ENCODE data around the gene SLC2A3. TPM values are rescaled to one million over a fixed set of nuclear protein-coding genes. Genes with fewer than 3 reads are reported as not detected.
"Not testable (repeated sequence)": the region's sequence is repeated elsewhere in the genome, so short reads cannot be mapped to it uniquely, and the experiment has no call there.

Gene SLC2A3
- total and polyA plus RNA-seq, 4 experiments from 2014 or later, result 100 to 275 (median 157) TPM

DNA sequence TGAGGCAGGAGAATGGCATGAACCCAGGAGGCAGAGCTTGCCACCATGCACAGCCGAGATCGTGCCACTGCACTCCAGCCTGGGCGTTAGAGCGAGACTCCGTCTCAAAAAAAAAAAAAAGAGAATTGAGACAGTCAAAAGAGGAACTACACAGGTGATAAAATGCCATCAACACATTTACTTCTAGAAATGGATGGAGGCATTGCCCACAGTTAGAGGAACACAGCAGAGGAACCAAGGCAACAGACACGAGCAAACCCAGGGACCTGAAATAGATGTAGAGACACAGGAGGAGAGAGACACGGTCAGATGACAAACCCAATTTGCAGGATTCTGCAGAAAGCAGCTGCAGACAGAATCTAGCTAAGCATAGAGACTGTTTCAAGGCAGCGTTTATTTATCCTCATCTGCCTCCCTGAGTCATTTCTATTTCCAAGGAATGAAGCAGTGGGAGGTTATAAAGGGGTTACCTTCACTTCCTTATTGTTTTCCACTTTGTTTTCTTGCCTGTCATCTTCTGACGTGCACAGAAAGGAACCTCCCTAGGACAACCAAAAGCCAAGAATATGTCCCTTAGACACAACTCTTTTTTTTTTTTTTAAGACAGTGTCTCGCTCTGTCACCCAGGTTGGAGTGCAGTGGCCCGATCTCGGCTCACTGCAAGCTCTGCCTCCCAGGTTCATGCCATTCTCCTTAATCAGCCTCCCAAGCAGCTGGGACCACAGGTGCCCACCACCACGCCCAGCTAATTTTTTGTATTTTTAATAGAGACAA, 41.6 kb upstream of the SLC2A3 start:
- POLR2A ChIA-PET (ENCODE audit: partially characterized antibody); DNase-seq: not testable (repeated sequence)

DNA sequence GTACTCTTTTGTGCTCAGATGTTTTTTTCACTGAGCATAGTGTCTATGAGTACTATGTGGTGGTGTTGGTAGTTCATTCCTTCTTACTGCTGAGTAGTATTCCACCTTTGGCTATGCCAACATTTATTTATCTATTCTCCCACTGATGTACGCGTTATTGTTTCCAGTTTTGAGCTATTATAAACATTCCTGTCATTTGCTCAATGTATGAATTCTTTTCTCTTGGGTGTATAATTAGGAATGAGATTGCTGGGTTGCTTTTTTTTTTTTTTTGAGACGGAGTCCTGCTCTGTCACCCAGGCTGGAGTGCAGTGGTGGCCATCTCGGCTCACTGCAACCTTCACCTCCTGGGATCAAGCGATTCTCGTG, 37.5 kb upstream of the SLC2A3 start:
- Histone ChIP-seq H3K36me3 (ENCODE audit: insufficient read depth, low read length) (no peaks in the 10 kb centered on the region), H3K9me3 (ENCODE audit: control insufficient read depth in 1 of 2, low read length in 2 of 2) (no peaks in the 10 kb centered on the region), H3K27me3 (ENCODE audit: insufficient read depth, low read length) (no peaks in the 10 kb centered on the region), H3K4me1 (ENCODE audit: insufficient read depth, low read length) (peaks cover 34% of the 10 kb centered on the region), H3K27ac (ENCODE audit: low read depth, low read length) (no peak overlapping the region), H3K4me3 (ENCODE audit: low read length in 2 of 2) (no peak overlapping the region)
- Mint-ChIP-seq H3K27me3 (peaks cover 0 to 3% of the 10 kb centered on the region in 2 donors), H3K9me3 (peaks cover 0 to 6% (median 0%) of the 10 kb centered on the region in 8 donors), H3K36me3 (peaks cover 0 to 4% of the 10 kb centered on the region in 2 donors), H3K27ac (peak overlapping the region; percentile 49 to 97 (median 89)), H3K4me1 (peaks cover 15 to 34% (median 25%) of the 10 kb centered on the region in 4 donors), H3K4me3 (peak overlapping the region in 7 of 8 donors; percentile 13 to 69 (median 46))
- POLR2A ChIA-PET (ENCODE audit: partially characterized antibody), result interaction anchor here (0.6 to 7.2 kb wide), 3 partner anchors 10 to 83 kb away, joined by 3 to 158 read pairs (median 3); partner anchors contain the start of gene SLC2A3
- DNase-seq, result no peak
- CTCF ChIA-PET (ENCODE audit: partially characterized antibody), result interaction anchor here (0.6 to 3.0 kb wide), 6 partner anchors 12 to 54 kb away, joined by 3 to 11 read pairs (median 6); partner anchors contain the start of gene SLC2A3
- intact Hi-C loops (cut with micrococcal nuclease), result no loop called here

More for the DNA sequence above, 41.6 kb upstream of the SLC2A3 start:
- H3K27me3 Mint-ChIP-seq; H3K27ac Mint-ChIP-seq; H3K4me3 Mint-ChIP-seq; intact Hi-C loops (cut with micrococcal nuclease); H3K4me1 ChIP-seq (ENCODE audit: insufficient read depth, low read length); H3K4me3 ChIP-seq (ENCODE audit: low read length in 2 of 2); H3K36me3 Mint-ChIP-seq; H3K27ac ChIP-seq (ENCODE audit: low read depth, low read length); H3K36me3 ChIP-seq (ENCODE audit: insufficient read depth, low read length); H3K27me3 ChIP-seq (ENCODE audit: insufficient read depth, low read length); H3K9me3 ChIP-seq (ENCODE audit: control insufficient read depth in 1 of 2, low read length in 2 of 2); CTCF ChIA-PET (ENCODE audit: partially characterized antibody); H3K9me3 Mint-ChIP-seq: not testable (repeated sequence)
- peaks cover 7 to 15% (median 9%) of the 10 kb centered on the region in 4 donors for H3K4me1 Mint-ChIP-seq

- ChIA-PET CTCF (ENCODE audit: partially characterized antibody) (interaction anchor here (0.6 to 3.0 kb wide), 6 partner anchors 12 to 54 kb away, joined by 3 to 11 read pairs (median 6); partner anchors contain the start of gene SLC2A3), POLR2A (ENCODE audit: partially characterized antibody) (interaction anchor here (0.6 to 7.2 kb wide), 3 partner anchors 13 to 769 kb away, joined by 3 to 158 read pairs (median 6); partner anchors contain the start of gene SLC2A3)
- Histone ChIP-seq H3K27me3 (ENCODE audit: insufficient read depth, low read length) (no peaks in the 10 kb centered on the region), H3K4me3 (ENCODE audit: low read length in 2 of 2) (no peak overlapping the region), H3K4me1 (ENCODE audit: insufficient read depth, low read length) (peaks cover 34% of the 10 kb centered on the region), H3K9me3 (ENCODE audit: control insufficient read depth in 1 of 2, low read length in 2 of 2) (no peaks in the 10 kb centered on the region), H3K27ac (ENCODE audit: low read depth, low read length) (peak overlapping the region; percentile 38), H3K36me3 (ENCODE audit: insufficient read depth, low read length) (no peaks in the 10 kb centered on the region)
- Mint-ChIP-seq H3K4me1 (peaks cover 15 to 29% (median 23%) of the 10 kb centered on the region in 4 donors), H3K27me3 (peaks cover 0 to 3% of the 10 kb centered on the region in 2 donors), H3K4me3 (peak overlapping the region; percentile 49 to 84 (median 74)), H3K36me3 (peaks cover 0 to 4% of the 10 kb centered on the region in 2 donors), H3K9me3 (peaks cover 0 to 6% (median 0%) of the 10 kb centered on the region in 8 donors), H3K27ac (peak overlapping the region; percentile 82 to 97 (median 92))
- no peak for DNase-seq
- intact Hi-C loops (cut with micrococcal nuclease), result no loop called here
Measured at GRCh38 chr12:7972734-7973456, 36.9 kb upstream of the SLC2A3 start.

DNA sequence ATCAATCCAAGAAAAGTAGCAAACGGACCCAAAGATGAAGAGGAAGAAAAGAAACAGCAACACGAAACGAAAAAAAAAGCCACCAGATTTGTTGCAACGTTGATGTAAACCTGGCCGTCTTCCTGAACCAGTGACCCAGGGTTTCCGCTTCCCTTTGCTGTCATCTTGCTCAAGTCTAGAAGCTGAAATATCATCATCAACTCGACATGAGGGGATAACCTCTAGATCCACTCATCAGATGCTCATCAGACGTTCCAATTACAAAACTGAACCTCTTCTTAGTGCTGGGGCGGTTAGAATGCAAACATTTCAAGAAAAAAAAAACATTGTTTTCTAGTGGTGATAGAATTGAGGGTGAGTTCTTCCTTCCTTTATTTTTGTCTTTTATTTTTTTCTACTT, 36.3 kb upstream of the SLC2A3 start:
- peak in 3 of 5 donors; percentile 35 to 37 (median 37) for DNase-seq
- H3K27me3 ChIP-seq (ENCODE audit: insufficient read depth, low read length); H3K27me3 Mint-ChIP-seq; intact Hi-C loops (cut with micrococcal nuclease); H3K9me3 ChIP-seq (ENCODE audit: control insufficient read depth in 1 of 2, low read length in 2 of 2); H3K36me3 ChIP-seq (ENCODE audit: insufficient read depth, low read length); H3K9me3 Mint-ChIP-seq; H3K4me3 ChIP-seq (ENCODE audit: low read length in 2 of 2); H3K36me3 Mint-ChIP-seq: not testable (repeated sequence)
- Histone ChIP-seq H3K27ac (ENCODE audit: low read depth, low read length) (peak overlapping the region; percentile 38), H3K4me1 (ENCODE audit: insufficient read depth, low read length) (peaks cover 34% of the 10 kb centered on the region)
- Mint-ChIP-seq H3K27ac (peak overlapping the region; percentile 82 to 97 (median 92)), H3K4me1 (peaks cover 15 to 29% (median 23%) of the 10 kb centered on the region in 4 donors), H3K4me3 (peak overlapping the region; percentile 37 to 84 (median 74))
- ChIA-PET CTCF (ENCODE audit: partially characterized antibody) (interaction anchor here (1.2 to 3.0 kb wide), 2 partner anchors 12 to 16 kb away, joined by 6 to 10 read pairs; no protein-coding TSS in a partner anchor), POLR2A (ENCODE audit: partially characterized antibody) (interaction anchor here (1.1 to 7.2 kb wide), 5 partner anchors 12 to 106 kb away, joined by 6 to 158 read pairs (median 18); partner anchors contain the start of gene SLC2A3)

GRCh38 chr12:7971765-7972164, 35.8 kb upstream of the SLC2A3 start:
- H3K36me3 ChIP-seq (ENCODE audit: insufficient read depth, low read length); H3K27me3 Mint-ChIP-seq; H3K27me3 ChIP-seq (ENCODE audit: insufficient read depth, low read length); H3K36me3 Mint-ChIP-seq; H3K9me3 ChIP-seq (ENCODE audit: control insufficient read depth in 1 of 2, low read length in 2 of 2); H3K9me3 Mint-ChIP-seq; DNase-seq: not testable (repeated sequence)
- peak overlapping the region; percentile 93 for H3K27ac ChIP-seq (ENCODE audit: low read depth, low read length)
- H3K4me3 ChIP-seq (ENCODE audit: low read length in 2 of 2), result peak overlapping the region; percentile 70 to 83
- CTCF ChIA-PET (ENCODE audit: partially characterized antibody), result interaction anchor here (1.6 to 14.8 kb wide), 4 partner anchors 11 to 37 kb away, joined by 4 to 396 read pairs (median 21); partner anchors contain the start of gene SLC2A3
- H3K4me3 Mint-ChIP-seq, result peak overlapping the region; percentile 82 to 95 (median 90)
- H3K4me1 Mint-ChIP-seq, result peaks cover 15 to 29% (median 24%) of the 10 kb centered on the region in 4 donors
- intact Hi-C loops (cut with micrococcal nuclease), result loop anchor here (1.0 to 2.0 kb wide), 2 partner anchors 35 to 55 kb away; partner anchors contain the start of gene SLC2A3
- POLR2A ChIA-PET (ENCODE audit: partially characterized antibody), result interaction anchor here (1.0 to 7.2 kb wide), 10 partner anchors 12 to 107 kb away, joined by 3 to 158 read pairs (median 20); partner anchors contain the start of genes FOXJ2 and SLC2A3
- H3K27ac Mint-ChIP-seq, result peak overlapping the region; percentile 92 to 100 (median 98)
- peaks cover 34% of the 10 kb centered on the region for H3K4me1 ChIP-seq (ENCODE audit: insufficient read depth, low read length)

GRCh38 chr12:7970475-7971252, 34.7 kb upstream of the SLC2A3 start:
- Mint-ChIP-seq H3K9me3 (peaks cover 0 to 6% (median 0%) of the 10 kb centered on the region in 8 donors), H3K4me3 (peak overlapping the region; percentile 82 to 95 (median 90)), H3K36me3 (peaks cover 0 to 4% of the 10 kb centered on the region in 2 donors), H3K27me3 (peaks cover 0 to 3% of the 10 kb centered on the region in 2 donors), H3K27ac (peak overlapping the region; percentile 92 to 100 (median 98)), H3K4me1 (peaks cover 15 to 29% (median 24%) of the 10 kb centered on the region in 4 donors)
- Histone ChIP-seq H3K27me3 (ENCODE audit: insufficient read depth, low read length) (no peaks in the 10 kb centered on the region), H3K36me3 (ENCODE audit: insufficient read depth, low read length) (no peaks in the 10 kb centered on the region), H3K9me3 (ENCODE audit: control insufficient read depth in 1 of 2, low read length in 2 of 2) (no peaks in the 10 kb centered on the region), H3K4me3 (ENCODE audit: low read length in 2 of 2) (peak overlapping the region; percentile 70 to 83), H3K27ac (ENCODE audit: low read depth, low read length) (peak overlapping the region; percentile 93), H3K4me1 (ENCODE audit: insufficient read depth, low read length) (peaks cover 34% of the 10 kb centered on the region)
- peak; percentile 83 to 90 (median 86) for DNase-seq
- CTCF ChIA-PET (ENCODE audit: partially characterized antibody), result interaction anchor here (1.1 to 14.8 kb wide), 5 partner anchors 10 to 36 kb away, joined by 3 to 396 read pairs (median 14); partner anchors contain the start of gene SLC2A3
- POLR2A ChIA-PET (ENCODE audit: partially characterized antibody), result interaction anchor here (0.6 to 7.2 kb wide), 18 partner anchors 8 to 1010 kb away, joined by 3 to 158 read pairs (median 5); partner anchors contain the start of genes FOXJ2 and SLC2A3
- intact Hi-C loops (cut with micrococcal nuclease), result loop anchor here (1.0 to 2.0 kb wide), 4 partner anchors 10 to 56 kb away; partner anchors contain the start of gene SLC2A3

All from CD4-positive, alpha-beta memory T cell (primary cell).